PC-3 (cell line): ENCODE data around the gene RELL2. TPM values are rescaled to one million over a fixed set of nuclear protein-coding genes. Genes with fewer than 3 reads are reported as not detected.

Experiments used
- ATAC-seq: fragments of 200-7000 bp; cut with Tn5 transposase; 2 replicates; pipeline ENCODE4 v1.9.1; 2020; ENCODE audit warnings: mild to moderate bottlenecking, moderate library complexity
- BruUV-seq: library from RNA; stranded (reverse); fragments of 400-500 nt; replicated peaks from 2 replicates; lab custom pipeline; 2021; lab: Mats Ljungman, UMichigan
- CTCF ChIA-PET: fragments of 300-600 bp; sonication (Branson Sonifier 250); formaldehyde crosslinking; loops from one replicate; lab custom pipeline; 2022; ENCODE audit warnings: antibody characterized with exemption; lab: Charles Lee
- POLR2A ChIA-PET: fragments of 300-600 bp; sonication (Branson Sonifier 250); formaldehyde crosslinking; loops from one replicate; lab custom pipeline; 2022; ENCODE audit warnings: antibody characterized with exemption; ENCODE audit not compliant: unreplicated experiment; lab: Charles Lee
- DNase-seq: peaks from one replicate; pipeline ENCODE4 v3.0.0-alpha.2; 2015
- H2AFZ ChIP-seq: fragments of 300-600 bp; sonication (generic); 2 replicates; pipeline ENCODE4 v1.6.0; 2016; ENCODE audit warnings: antibody characterized with exemption, low read length
- H3F3A ChIP-seq: fragments of 300-600 bp; sonication (generic); one replicate; pipeline ENCODE4 v1.6.0; 2017; ENCODE audit warnings: antibody characterized with exemption, low read length, control low read depth, mild to moderate bottlenecking; ENCODE audit not compliant: unreplicated experiment
- H3K27ac ChIP-seq: fragments of 300-600 bp; sonication (generic); 2 replicates; pipeline ENCODE4 v1.5.1; 2016; ENCODE audit warnings: mild to moderate bottlenecking, low read length
- H3K27me3 ChIP-seq: fragments of 300-600 bp; sonication (generic); 2 replicates; pipeline ENCODE4 v1.6.1; 2016; ENCODE audit warnings: low read length, mixed read lengths
- H3K36me3 ChIP-seq: fragments of 300-600 bp; sonication (generic); 2 replicates; pipeline ENCODE4 v1.6.1; 2016; ENCODE audit warnings: low read depth, mixed run types, low read length, mixed read lengths
- H3K4me1 ChIP-seq: fragments of 300-600 bp; sonication (generic); 2 replicates; pipeline ENCODE4 v1.5.1; 2016; ENCODE audit warnings: low read length; ENCODE audit not compliant: insufficient read depth
- H3K4me2 ChIP-seq: fragments of 300-600 bp; sonication (generic); 2 replicates; pipeline ENCODE4 v1.6.0; 2016; ENCODE audit warnings: low read length
- H3K4me3 ChIP-seq: fragments of 300-600 bp; sonication (generic); 2 replicates; pipeline ENCODE4 v1.5.1; 2016; ENCODE audit warnings: mild to moderate bottlenecking, low read length, mixed read lengths
- H3K79me2 ChIP-seq: fragments of 300-600 bp; sonication (generic); 2 replicates; pipeline ENCODE4 v1.6.1; 2017; ENCODE audit warnings: low read length, mixed read lengths
- H3K9ac ChIP-seq: fragments of 300-600 bp; sonication (generic); 2 replicates; pipeline ENCODE4 v1.6.0; 2016; ENCODE audit warnings: mild to moderate bottlenecking, low read length
- H3K9me2 ChIP-seq: fragments of 300-600 bp; sonication (generic); replicated peaks from 2 replicates; pipeline ENCODE4 v1.6.1; 2016; ENCODE audit warnings: mixed run types, low read length, mixed read lengths
- H3K9me3 ChIP-seq: fragments of 300-600 bp; sonication (generic); 2 replicates; pipeline ENCODE4 v1.6.1; 2016; ENCODE audit warnings: low read length, mixed read lengths
- H4K20me1 ChIP-seq: fragments of 300-600 bp; sonication (generic); 2 replicates; pipeline ENCODE4 v1.6.1; 2016; ENCODE audit warnings: low read length, mixed read lengths
- EZH2 ChIP-seq: fragments of 300-600 bp; sonication (generic); IDR thresholded peaks from one replicate; pipeline ENCODE4 v1.6.1; 2017; ENCODE audit warnings: antibody characterized with exemption, mild to moderate bottlenecking, low read length; ENCODE audit not compliant: unreplicated experiment
- EZH2phosphoT487 ChIP-seq: fragments of 300-600 bp; sonication (generic); IDR thresholded peaks from 2 replicates; pipeline ENCODE4 v1.6.1; 2018; ENCODE audit warnings: mild to moderate bottlenecking, antibody characterized with exemption, low read length, borderline replicate concordance
- intact Hi-C: fragments of 100-400 bp; cut with micrococcal nuclease; formaldehyde crosslinking; loops from 2 replicates; pipeline ENCODE4 v1.9.0; 2023
- total RNA-seq: library from RNA; depleted of rRNA; stranded (reverse); fragments of >200 nt; gene quantifications from 2 replicates; pipeline ENCODE4 v1.2.3, GENCODE V29; 2014
- TF ChIP-seq, protein P1 (sequence below): fragments of 300-600 bp; sonication (generic); conservative IDR thresholded peaks from 2 replicates; pipeline ENCODE4 v1.5.1; 2017; ENCODE audit warnings: antibody characterized with exemption, low read depth, mild to moderate bottlenecking, low read length

The RELL2 gene
- total RNA-seq, 1 experiment from 2014 or later: 5.6 TPM

DNA sequence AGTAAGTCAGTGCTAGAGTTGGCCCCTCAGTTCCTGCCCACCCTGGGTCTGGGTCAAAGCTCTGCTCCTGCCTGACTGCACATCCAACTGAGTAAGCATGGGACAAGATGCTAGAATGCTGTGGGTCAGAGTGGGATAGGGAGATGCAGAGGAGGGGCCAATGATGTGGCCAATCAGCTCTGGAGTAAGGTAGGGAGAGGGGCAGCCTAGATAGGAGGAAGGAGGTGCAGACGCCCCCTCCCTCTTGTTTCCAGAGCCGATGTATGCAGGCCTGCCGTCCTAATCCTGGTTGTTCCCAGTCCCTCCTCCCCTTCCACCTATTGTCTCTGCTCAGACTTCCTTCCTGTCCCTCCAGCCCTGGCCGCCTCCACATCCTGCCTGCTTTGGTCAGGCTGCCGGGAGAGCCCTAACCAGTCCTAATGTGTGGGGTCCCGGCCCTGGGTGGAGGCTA is 44.0 kb downstream of the RELL2 start:
- Histone ChIP-seq H3K9me3 (no peaks in the 10 kb centered on the region), H3F3A (peaks cover 4% of the 10 kb centered on the region), H3K4me1 (peaks cover 33% of the 10 kb centered on the region), H3K27ac (peak overlapping the region; percentile 98), H3K79me2 (peaks cover 9% of the 10 kb centered on the region), H4K20me1 (no peaks in the 10 kb centered on the region), H3K36me3 (no peaks in the 10 kb centered on the region), H3K4me3 (peak overlapping the region; percentile 54), H3K9ac (peak overlapping the region; percentile 90), H3K27me3 (no peaks in the 10 kb centered on the region), H3K4me2 (peak overlapping the region; percentile 88), H3K9me2 (no peaks in the 10 kb centered on the region), H2AFZ (peak overlapping the region; percentile 73)
- intact Hi-C loops: no loop called here
- DNase-seq (peak; percentile 52), ATAC-seq (peak; percentile 56)
- TF ChIP-seq EZH2 (no peak), EZH2phosphoT487 (no peak)
- TF ChIP-seq, protein P1, sequence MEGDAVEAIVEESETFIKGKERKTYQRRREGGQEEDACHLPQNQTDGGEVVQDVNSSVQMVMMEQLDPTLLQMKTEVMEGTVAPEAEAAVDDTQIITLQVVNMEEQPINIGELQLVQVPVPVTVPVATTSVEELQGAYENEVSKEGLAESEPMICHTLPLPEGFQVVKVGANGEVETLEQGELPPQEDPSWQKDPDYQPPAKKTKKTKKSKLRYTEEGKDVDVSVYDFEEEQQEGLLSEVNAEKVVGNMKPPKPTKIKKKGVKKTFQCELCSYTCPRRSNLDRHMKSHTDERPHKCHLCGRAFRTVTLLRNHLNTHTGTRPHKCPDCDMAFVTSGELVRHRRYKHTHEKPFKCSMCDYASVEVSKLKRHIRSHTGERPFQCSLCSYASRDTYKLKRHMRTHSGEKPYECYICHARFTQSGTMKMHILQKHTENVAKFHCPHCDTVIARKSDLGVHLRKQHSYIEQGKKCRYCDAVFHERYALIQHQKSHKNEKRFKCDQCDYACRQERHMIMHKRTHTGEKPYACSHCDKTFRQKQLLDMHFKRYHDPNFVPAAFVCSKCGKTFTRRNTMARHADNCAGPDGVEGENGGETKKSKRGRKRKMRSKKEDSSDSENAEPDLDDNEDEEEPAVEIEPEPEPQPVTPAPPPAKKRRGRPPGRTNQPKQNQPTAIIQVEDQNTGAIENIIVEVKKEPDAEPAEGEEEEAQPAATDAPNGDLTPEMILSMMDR: no peak
- no TSS peak for BruUV-seq
- ChIA-PET CTCF (interaction anchor here (0.5 kb wide), 1 partner anchor 38 kb away, joined by 4 read pairs; no protein-coding TSS in a partner anchor), POLR2A (no interaction called here)

DNA sequence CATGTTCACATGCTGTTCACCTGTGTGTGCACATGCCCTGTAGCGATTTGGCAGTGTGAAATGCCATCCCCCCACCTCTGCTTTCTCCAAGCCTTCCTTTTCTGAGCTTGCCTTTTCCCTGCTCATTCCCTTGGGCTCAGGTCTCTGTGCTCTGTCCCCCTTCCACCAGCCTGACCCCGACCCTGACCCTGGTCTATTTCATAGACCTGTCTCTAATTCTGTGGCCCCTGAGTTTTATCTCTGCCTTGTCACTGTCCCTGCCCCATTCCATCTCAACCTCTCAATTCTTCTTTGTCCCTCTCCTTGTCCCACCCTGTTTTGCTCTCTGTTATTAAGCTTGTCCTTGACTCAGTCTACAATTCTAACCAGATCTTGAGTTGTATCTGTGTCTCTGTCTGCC is 44.5 kb downstream of the RELL2 start:
- no peaks in the 10 kb centered on the region for H3K9me3 ChIP-seq
- intact Hi-C loops: no loop called here

More for the DNA sequence above, 44.5 kb downstream of the RELL2 start:
- Histone ChIP-seq H3K27me3 (no peaks in the 10 kb centered on the region), H4K20me1 (no peaks in the 10 kb centered on the region), H3K36me3 (no peaks in the 10 kb centered on the region), H3K9me2 (no peaks in the 10 kb centered on the region), H3K9ac (peak overlapping the region; percentile 90), H3F3A (peaks cover 4% of the 10 kb centered on the region), H2AFZ (peak overlapping the region; percentile 73), H3K79me2 (peaks cover 9% of the 10 kb centered on the region), H3K27ac (peak overlapping the region; percentile 98), H3K4me3 (peak overlapping the region; percentile 54), H3K4me2 (peak overlapping the region; percentile 88), H3K4me1 (peaks cover 33% of the 10 kb centered on the region)
- TF ChIP-seq EZH2phosphoT487 (no peak), EZH2 (no peak)
- TF ChIP-seq, protein P1: no peak
- TSS peak; percentile 78 for BruUV-seq
- ChIA-PET POLR2A (no interaction called here), CTCF (interaction anchor here (0.5 kb wide), 1 partner anchor 39 kb away, joined by 4 read pairs; no protein-coding TSS in a partner anchor)
- peak; percentile 3 for ATAC-seq
- no peak for DNase-seq
